H9 (cell line): ENCODE measurements around the gene SCNN1B. TPM values are rescaled to one million over a fixed set of nuclear protein-coding genes. Genes with fewer than 3 reads are reported as not detected.

ENCODE experiments used
- DNase-seq: peaks from one replicate; pipeline ENCODE4 v3.0.0-alpha.2; 2017
- H2AFZ ChIP-seq: one replicate; pipeline ENCODE4 v1.6.1; 2013; ENCODE audit warnings: mild to moderate bottlenecking, low read length, control low read depth, moderate library complexity
- H2AK5ac ChIP-seq: 2 replicates; pipeline ENCODE4 v1.6.1; 2013; ENCODE audit warnings: low read length, control low read depth, mixed read lengths; ENCODE audit not compliant: insufficient read length
- H2BK120ac ChIP-seq: one replicate; pipeline ENCODE4 v1.6.1; 2013; ENCODE audit warnings: low read depth, mild to moderate bottlenecking, low read length, control low read depth, inconsistent platforms; ENCODE audit not compliant: poor library complexity, severe bottlenecking
- H2BK12ac ChIP-seq: 2 replicates; pipeline ENCODE4 v1.6.1; 2013; ENCODE audit warnings: low read length, control low read depth, mixed read lengths, low read depth; ENCODE audit not compliant: insufficient read length
- H2BK15ac ChIP-seq: 2 replicates; pipeline ENCODE4 v1.6.1; 2013; ENCODE audit warnings: low read depth, low read length, control low read depth
- H2BK20ac ChIP-seq: one replicate; pipeline ENCODE4 v1.6.1; 2013; ENCODE audit warnings: low read depth, mild to moderate bottlenecking, low read length, control low read depth, inconsistent platforms; ENCODE audit not compliant: poor library complexity, severe bottlenecking
- H2BK5ac ChIP-seq: 2 replicates; pipeline ENCODE4 v1.6.1; 2013; ENCODE audit warnings: low read length, control low read depth, mixed read lengths; ENCODE audit not compliant: insufficient read length
- H3K14ac ChIP-seq: 2 replicates; pipeline ENCODE4 v1.6.1; 2013; ENCODE audit warnings: low read length, control low read depth; ENCODE audit not compliant: insufficient read depth
- H3K18ac ChIP-seq: 2 replicates; pipeline ENCODE4 v1.6.1; 2013; ENCODE audit warnings: low read depth, mild to moderate bottlenecking, mixed read lengths, low read length, control low read depth; ENCODE audit not compliant: insufficient read length
- H3K23ac ChIP-seq: 2 replicates; pipeline ENCODE4 v1.6.1; 2013; ENCODE audit warnings: low read length, control low read depth, mixed read lengths, low read depth; ENCODE audit not compliant: insufficient read length
- H3K23me2 ChIP-seq: 2 replicates; pipeline ENCODE4 v1.6.1; 2013; ENCODE audit warnings: low read depth, mild to moderate bottlenecking, mixed read lengths, low read length, control low read depth; ENCODE audit not compliant: insufficient read length, poor library complexity, severe bottlenecking
- H3K27ac ChIP-seq: 2 replicates; pipeline ENCODE4 v1.5.1; 2013; ENCODE audit warnings: low read length, control low read depth, mixed read lengths, low read depth; ENCODE audit not compliant: insufficient read length
- H3K27me3 ChIP-seq: 2 replicates; pipeline ENCODE4 v1.6.1; 2013; ENCODE audit warnings: low read length, control low read depth, inconsistent platforms; ENCODE audit not compliant: insufficient read depth
- H3K4ac ChIP-seq: 2 replicates; pipeline ENCODE4 v1.6.1; 2013; ENCODE audit warnings: low read depth, mild to moderate bottlenecking, control low read depth, inconsistent platforms, low read length, moderate library complexity
- H3K4me1 ChIP-seq: 2 replicates; pipeline ENCODE4 v1.6.1; 2013; ENCODE audit warnings: low read length, control low read depth, inconsistent platforms; ENCODE audit not compliant: insufficient read depth
- H3K4me2 ChIP-seq: 2 replicates; pipeline ENCODE4 v1.6.1; 2013; ENCODE audit warnings: low read length, control low read depth, mixed read lengths; ENCODE audit not compliant: insufficient read length, insufficient read depth
- H3K56ac ChIP-seq: 2 replicates; pipeline ENCODE4 v1.6.1; 2013; ENCODE audit warnings: low read depth, mild to moderate bottlenecking, mixed read lengths, low read length, control low read depth; ENCODE audit not compliant: insufficient read length
- H3K79me1 ChIP-seq: 2 replicates; pipeline ENCODE4 v1.6.1; 2013; ENCODE audit warnings: low read depth, mild to moderate bottlenecking, moderate library complexity, low read length, control low read depth, inconsistent platforms; ENCODE audit not compliant: insufficient read depth, poor library complexity, severe bottlenecking
- H3K79me2 ChIP-seq: 2 replicates; pipeline ENCODE4 v1.6.1; 2013; ENCODE audit warnings: low read length, control low read depth, inconsistent platforms; ENCODE audit not compliant: insufficient read depth
- H3K9ac ChIP-seq: 2 replicates; pipeline ENCODE4 v1.6.1; 2013; ENCODE audit warnings: low read length, control low read depth, mixed read lengths; ENCODE audit not compliant: insufficient read length; ENCODE audit errors: extremely low read depth
- H3K9me3 ChIP-seq: one replicate; pipeline ENCODE4 v1.6.1; 2013; ENCODE audit warnings: low read depth, low read length, inconsistent platforms; ENCODE audit not compliant: control insufficient read depth
- H3T11ph ChIP-seq: one replicate; pipeline ENCODE4 v1.6.1; 2013; ENCODE audit warnings: mild to moderate bottlenecking, low read length, control low read depth, inconsistent platforms
- H4K20me1 ChIP-seq: one replicate; pipeline ENCODE4 v1.6.1; 2013; ENCODE audit not compliant: control insufficient read depth, insufficient read length, insufficient read depth
- H4K5ac ChIP-seq: 2 replicates; pipeline ENCODE4 v1.6.1; 2013; ENCODE audit warnings: low read depth, mild to moderate bottlenecking, mixed read lengths, low read length, control low read depth; ENCODE audit not compliant: insufficient read length
- H4K8ac ChIP-seq: replicated peaks from 2 replicates; pipeline ENCODE4 v1.6.1; 2013; ENCODE audit warnings: low read length, control low read depth, mixed read lengths, low read depth; ENCODE audit not compliant: insufficient read length
- H4K91ac ChIP-seq: 2 replicates; pipeline ENCODE4 v1.6.1; 2013; ENCODE audit warnings: low read depth, mild to moderate bottlenecking, moderate library complexity, mixed read lengths, low read length, control low read depth; ENCODE audit not compliant: insufficient read length
- H3K27ac Mint-ChIP-seq, 3 experiments: 2 replicates in 2 of 3; 3 replicates in 1 of 3; pipeline ENCODE4 v1.8.0; 2020 to 2021; ENCODE audit warnings: mixed read lengths in 3 of 3, mild to moderate bottlenecking in 1 of 3, moderate library complexity in 1 of 3
- H3K27me3 Mint-ChIP-seq: 2 replicates; pipeline ENCODE4 v1.8.0; 2021; ENCODE audit warnings: low read depth, mild to moderate bottlenecking, moderate library complexity, mixed read lengths
- H3K36me3 Mint-ChIP-seq, 3 experiments: 2 replicates in 2 of 3; 3 replicates in 1 of 3; pipeline ENCODE4 v1.8.0; 2020 to 2021; ENCODE audit warnings: low read depth in 3 of 3, mixed read lengths in 3 of 3; ENCODE audit not compliant: insufficient read depth in 1 of 3
- H3K4me1 Mint-ChIP-seq, 2 experiments: 2 replicates each; pipeline ENCODE4 v1.8.0; 2020; ENCODE audit warnings: mixed read lengths in 2 of 2
- H3K4me3 Mint-ChIP-seq, 2 experiments: 2 replicates in 1 of 2; 3 replicates in 1 of 2; pipeline ENCODE4 v1.8.0; 2020 to 2021; ENCODE audit warnings: mild to moderate bottlenecking in 2 of 2, mixed read lengths in 2 of 2, moderate library complexity in 1 of 2
- H3K9me3 Mint-ChIP-seq, 2 experiments: 2 replicates in 1 of 2; 3 replicates in 1 of 2; pipeline ENCODE4 v1.8.0; 2020; ENCODE audit warnings: mild to moderate bottlenecking in 2 of 2, mixed read lengths in 2 of 2, moderate library complexity in 1 of 2
- CTCF ChIP-seq: fragments of 200-600 bp; sonication (generic); conservative IDR thresholded peaks from 3 replicates; pipeline ENCODE4 v1.8.0; 2021; ENCODE audit warnings: antibody characterized with exemption, mild to moderate bottlenecking
- WGBS: extraction: QIAGEN DNeasy Blood & Tissue Kit; methylation state at CpG from one replicate; pipeline ENCODE4 v1.1.7; 2013; ENCODE audit warnings: missing lambda C conversion rate, low lambda C conversion rate, mixed read lengths; ENCODE audit not compliant: insufficient read length; ENCODE audit errors: extremely low coverage; 5-methylcytosine and 5-hydroxymethylcytosine counted together
- total RNA-seq: library from RNA; stranded (reverse); gene quantifications from 2 replicates; pipeline ENCODE4 v1.2.1, GENCODE V29; 2021

The SCNN1B gene
- total RNA-seq, 1 experiment from 2014 or later = 0.11 TPM

GRCh38 chr16:23368469-23368868 is 66.4 kb downstream of the SCNN1B start:
- no peak overlapping the region for H3K4me2 ChIP-seq

More at GRCh38 chr16:23368469-23368868, 66.4 kb downstream of the SCNN1B start:
- Histone ChIP-seq H2BK20ac (no peak overlapping the region), H3K4me1 (peaks cover 2% of the 10 kb centered on the region; the same call in 1 of the 2 replicates), H3K27me3 (no peaks in the 10 kb centered on the region), H3K79me1 (no peaks in the 10 kb centered on the region), H3K56ac (no peak overlapping the region), H2BK12ac (no peak overlapping the region), H3K23me2 (no peaks in the 10 kb centered on the region), H2BK120ac (no peak overlapping the region), H3K18ac (no peak overlapping the region), H4K8ac (no peak overlapping the region), H3T11ph (no peak overlapping the region), H3K9ac (no peak overlapping the region), H3K27ac (no peak overlapping the region), H4K91ac (no peak overlapping the region), H3K79me2 (no peaks in the 10 kb centered on the region; the same call in 1 of the 2 replicates), H4K20me1 (peaks cover 3% of the 10 kb centered on the region), H2AFZ (no peak overlapping the region), H3K4ac (no peak overlapping the region), H2AK5ac (no peak overlapping the region), H4K5ac (no peak overlapping the region), H3K9me3 (no peaks in the 10 kb centered on the region), H3K14ac (no peak overlapping the region), H2BK5ac (no peak overlapping the region), H3K23ac (no peak overlapping the region), H2BK15ac (no peak overlapping the region)
- H3K9me3 Mint-ChIP-seq = no peaks in the 10 kb centered on the region
- no peak overlapping the region for H3K4me3 Mint-ChIP-seq
- no CpG with 5 or more reads among the region's 5 CpGs for WGBS
- DNase-seq = no peak
- no peak for TF ChIP-seq CTCF
- H3K27me3 Mint-ChIP-seq = no peaks in the 10 kb centered on the region; the same call in none of the 2 replicates
- H3K27ac Mint-ChIP-seq = no peak overlapping the region
- peaks cover 9% of the 10 kb centered on the region in 2 experiments for H3K4me1 Mint-ChIP-seq
- no peaks in the 10 kb centered on the region for H3K36me3 Mint-ChIP-seq
